GM21390 (cell line): Measurements from ENCODE around the gene ZBTB4.

Source experiments
- ATAC-seq: cut with Tn5 transposase; IDR thresholded peaks from one replicate; pipeline ENCODE4 v1.9.1; 2021; ENCODE audit not compliant: unreplicated experiment

The ZBTB4 gene

GRCh38 chr17:7479213-7480088 lies at the start of gene ZBTB4:
TSS of gene ZBTB4 (minus strand) at chr17:7479631. CDS start at chr17:7466801, 12,830 bp downstream.
- no peak for ATAC-seq

- ATAC-seq = no peak
Measured at GRCh38 chr17:7528842-7529241, 49.4 kb upstream of the ZBTB4 start.

- no peak for ATAC-seq
Measured at GRCh38 chr17:7523033-7523432, 43.6 kb upstream of the ZBTB4 start.

GRCh38 chr17:7515911-7516610 lies 36.6 kb upstream of the ZBTB4 start:
- ATAC-seq = no peak

GRCh38 chr17:7513850-7514419 lies 34.5 kb upstream of the ZBTB4 start:
- ATAC-seq = no peak

GRCh38 chr17:7512824-7513540 lies 33.6 kb upstream of the ZBTB4 start:
- ATAC-seq = no peak

DNA sequence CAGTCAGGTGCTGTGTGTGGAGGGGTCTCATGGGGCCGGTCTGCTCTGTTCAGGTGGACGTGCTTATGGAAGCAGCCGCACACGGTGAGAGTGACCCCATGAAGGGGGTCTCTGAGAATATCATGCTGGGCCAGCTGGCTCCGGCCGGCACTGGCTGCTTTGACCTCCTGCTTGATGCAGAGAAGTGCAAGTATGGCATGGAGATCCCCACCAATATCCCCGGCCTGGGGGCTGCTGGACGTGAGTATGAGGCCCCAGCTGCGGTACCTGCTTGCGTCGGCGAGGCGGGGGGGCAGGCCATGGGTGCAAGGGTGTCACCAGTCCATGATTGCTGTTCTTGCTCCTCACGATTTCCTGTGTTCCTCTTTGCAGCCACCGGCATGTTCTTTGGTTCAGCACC lies 32.7 kb upstream of the ZBTB4 start:
- no peak for ATAC-seq

DNA sequence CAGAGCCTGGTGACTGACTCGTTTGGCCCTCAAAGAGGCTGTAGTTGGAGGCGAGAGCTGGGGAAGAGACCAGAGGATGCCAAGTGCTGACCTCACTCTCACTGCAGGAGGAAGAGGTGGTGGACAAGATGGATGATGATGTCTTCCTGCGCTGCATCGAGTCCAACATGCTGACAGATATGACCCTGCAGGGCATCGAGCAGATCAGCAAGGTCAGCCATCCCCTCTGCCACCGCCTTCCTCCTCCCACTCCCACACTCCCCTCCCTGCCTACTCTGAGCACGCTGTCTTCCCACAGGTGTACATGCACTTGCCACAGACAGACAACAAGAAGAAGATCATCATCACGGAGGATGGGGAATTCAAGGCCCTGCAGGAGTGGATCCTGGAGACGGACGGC lies 31.7 kb upstream of the ZBTB4 start:
- ATAC-seq = no peak

DNA sequence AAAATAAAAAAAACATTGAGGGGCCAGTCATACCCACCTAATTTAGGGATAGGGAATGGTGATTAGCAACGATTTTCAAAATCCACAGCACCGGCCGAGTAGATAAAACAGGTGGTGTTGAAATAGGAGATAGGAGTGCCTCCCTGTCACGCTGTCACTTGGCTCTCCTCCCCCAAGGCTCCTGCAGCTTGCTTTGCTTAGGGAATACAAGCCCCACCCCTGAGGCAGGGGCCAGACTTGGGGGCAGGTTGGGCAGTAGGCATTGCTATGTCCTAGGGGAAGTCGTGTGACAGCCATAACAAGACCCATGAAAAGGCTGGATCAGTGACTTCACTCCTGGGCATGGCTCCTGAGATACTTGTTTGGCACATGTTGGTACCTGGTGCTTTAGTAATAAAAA lies 30.5 kb upstream of the ZBTB4 start:
- no peak for ATAC-seq

DNA sequence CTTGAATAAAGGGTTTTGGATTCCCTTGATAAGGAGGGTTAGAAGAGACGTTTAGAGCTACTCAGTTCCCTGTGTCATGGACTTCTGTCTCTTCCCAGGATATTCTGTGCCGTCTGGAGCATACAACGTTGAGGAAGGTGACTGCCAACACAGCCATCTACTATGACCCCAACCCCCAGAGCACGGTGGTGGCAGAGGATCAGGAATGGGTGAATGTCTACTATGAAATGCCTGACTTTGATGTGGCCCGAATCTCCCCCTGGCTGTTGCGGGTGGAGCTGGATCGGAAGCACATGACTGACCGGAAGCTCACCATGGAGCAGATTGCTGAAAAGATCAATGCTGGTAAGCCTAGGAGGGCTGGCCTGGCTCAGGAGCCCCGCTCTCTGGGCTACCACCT lies 29.4 kb upstream of the ZBTB4 start:
- ATAC-seq = no peak

DNA sequence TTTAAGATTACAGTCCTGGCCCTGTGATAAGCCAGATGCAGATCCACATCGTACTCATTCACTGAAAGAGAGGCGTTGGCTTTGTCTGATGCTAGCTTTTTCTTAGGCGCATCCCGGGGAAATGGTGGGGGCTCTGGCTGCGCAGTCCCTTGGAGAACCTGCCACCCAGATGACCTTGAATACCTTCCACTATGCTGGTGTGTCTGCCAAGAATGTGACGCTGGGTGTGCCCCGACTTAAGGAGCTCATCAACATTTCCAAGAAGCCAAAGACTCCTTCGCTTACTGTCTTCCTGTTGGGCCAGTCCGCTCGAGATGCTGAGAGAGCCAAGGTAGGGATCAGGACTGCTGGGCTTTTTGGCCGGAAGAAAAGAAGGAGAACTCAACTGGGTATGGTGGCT lies 28.7 kb upstream of the ZBTB4 start:
- ATAC-seq = no peak

DNA sequence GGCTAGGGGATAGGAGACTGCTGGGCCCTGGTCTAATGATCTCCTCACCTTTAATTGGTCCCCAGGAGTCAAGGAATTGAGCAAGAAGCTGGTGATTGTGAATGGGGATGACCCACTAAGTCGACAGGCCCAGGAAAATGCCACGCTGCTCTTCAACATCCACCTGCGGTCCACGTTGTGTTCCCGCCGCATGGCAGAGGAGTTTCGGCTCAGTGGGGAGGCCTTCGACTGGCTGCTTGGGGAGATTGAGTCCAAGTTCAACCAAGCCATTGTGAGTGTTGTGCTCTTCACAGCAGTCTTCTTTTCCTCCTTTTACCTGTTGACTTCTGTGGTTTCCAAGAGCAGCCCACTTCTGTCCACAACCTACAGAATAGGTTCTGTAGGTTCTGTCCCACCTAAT lies 24.1 kb upstream of the ZBTB4 start:
- ATAC-seq = no peak

DNA sequence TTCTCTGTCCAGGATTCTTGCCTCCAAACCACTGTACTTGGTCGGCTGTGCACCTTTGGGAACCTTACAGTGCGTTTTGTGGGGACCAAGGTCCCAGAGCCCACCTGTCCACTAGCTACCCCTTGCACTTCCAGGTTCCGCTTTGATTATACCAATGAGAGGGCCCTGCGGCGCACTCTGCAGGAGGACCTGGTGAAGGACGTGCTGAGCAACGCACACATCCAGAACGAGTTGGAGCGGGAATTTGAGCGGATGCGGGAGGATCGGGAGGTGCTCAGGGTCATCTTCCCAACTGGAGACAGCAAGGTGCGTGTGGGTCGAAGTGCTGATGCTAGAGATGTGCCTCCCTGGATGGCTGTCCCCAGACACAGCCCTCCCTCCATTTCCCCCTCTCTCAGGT lies 23.6 kb upstream of the ZBTB4 start:
- ATAC-seq = no peak

- ATAC-seq = no peak
Measured at GRCh38 chr17:7502171-7502847, 22.9 kb upstream of the ZBTB4 start.

GRCh38 chr17:7501729-7502128 lies 22.3 kb upstream of the ZBTB4 start:
- no peak for ATAC-seq

- no peak for ATAC-seq
Measured at GRCh38 chr17:7499161-7499560, 19.7 kb upstream of the ZBTB4 start.

DNA sequence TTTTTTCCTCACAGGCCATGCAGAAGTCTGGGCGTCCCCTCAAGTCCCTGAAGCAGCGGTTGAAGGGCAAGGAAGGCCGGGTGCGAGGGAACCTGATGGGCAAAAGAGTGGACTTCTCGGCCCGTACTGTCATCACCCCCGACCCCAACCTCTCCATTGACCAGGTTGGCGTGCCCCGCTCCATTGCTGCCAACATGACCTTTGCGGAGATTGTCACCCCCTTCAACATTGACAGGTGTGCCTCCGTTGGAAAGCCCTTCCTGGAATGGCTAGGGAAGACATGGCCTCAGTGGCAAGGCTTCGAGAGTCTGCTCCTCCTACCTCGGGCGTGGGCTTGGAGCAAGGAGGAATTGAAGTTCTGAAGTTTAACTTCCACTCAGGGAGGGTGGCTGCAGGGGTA lies 18.2 kb upstream of the ZBTB4 start:
- ATAC-seq = no peak

- no peak for ATAC-seq
Measured at GRCh38 chr17:7497228-7497627, 17.8 kb upstream of the ZBTB4 start.

GRCh38 chr17:7496470-7497183 lies 17.2 kb upstream of the ZBTB4 start:
- ATAC-seq = no peak

GRCh38 chr17:7495906-7496434 lies 16.5 kb upstream of the ZBTB4 start:
- no peak for ATAC-seq
